HuH-7 (cell line): ENCODE data around the gene PRKCB.

Experiments
- DNase-seq: peaks from one replicate; pipeline ENCODE4 v3.0.0; 2011; ENCODE audit warnings: low spot score

PRKCB gene

GRCh38 chr16:23943604-23944003 is 107.8 kb downstream of the PRKCB start:
- no peak for DNase-seq

GRCh38 chr16:23944381-23944780 is 108.6 kb downstream of the PRKCB start:
- DNase-seq: no peak

- no peak for DNase-seq
These were observed 109.5 kb downstream of the PRKCB start for GRCh38 chr16:23945243-23945642.

GRCh38 chr16:23947838-23948237 is 112.1 kb downstream of the PRKCB start:
- no peak for DNase-seq

- DNase-seq: no peak
These were observed 113.2 kb downstream of the PRKCB start for GRCh38 chr16:23948949-23949411.

GRCh38 chr16:23949630-23950290 is 114.0 kb downstream of the PRKCB start:
- DNase-seq: no peak

GRCh38 chr16:23950291-23950894 is 114.6 kb downstream of the PRKCB start:
- no peak for DNase-seq

GRCh38 chr16:23950898-23951297 is 115.1 kb downstream of the PRKCB start:
- DNase-seq: no peak

- DNase-seq: no peak
These were observed 116.6 kb downstream of the PRKCB start for GRCh38 chr16:23952128-23952970.

- no peak for DNase-seq
These were observed 117.2 kb downstream of the PRKCB start for GRCh38 chr16:23952971-23953300.

- DNase-seq: no peak
These were observed 117.7 kb downstream of the PRKCB start for GRCh38 chr16:23953476-23953875.

- DNase-seq: no peak
These were observed 119.3 kb downstream of the PRKCB start for GRCh38 chr16:23955088-23955487.

GRCh38 chr16:23957287-23957686 is 121.5 kb downstream of the PRKCB start:
- DNase-seq: no peak

GRCh38 chr16:23959072-23959751 is 123.4 kb downstream of the PRKCB start:
- no peak for DNase-seq

GRCh38 chr16:23959752-23960072 is 123.9 kb downstream of the PRKCB start:
- DNase-seq: no peak

- DNase-seq: no peak
These were observed 124.5 kb downstream of the PRKCB start for GRCh38 chr16:23960081-23960885.

- no peak for DNase-seq
These were observed 126.2 kb downstream of the PRKCB start for GRCh38 chr16:23962001-23962400.

- no peak for DNase-seq
These were observed 128.4 kb downstream of the PRKCB start for GRCh38 chr16:23964136-23964535.

GRCh38 chr16:23965137-23965733 is 129.5 kb downstream of the PRKCB start:
- DNase-seq: no peak

- DNase-seq: no peak
These were observed 131.0 kb downstream of the PRKCB start for GRCh38 chr16:23966597-23967394.

- no peak for DNase-seq
These were observed 132.0 kb downstream of the PRKCB start for GRCh38 chr16:23967775-23968174.
